ENCODE measurements around the gene WDR43.

WDR43 gene, protein sequence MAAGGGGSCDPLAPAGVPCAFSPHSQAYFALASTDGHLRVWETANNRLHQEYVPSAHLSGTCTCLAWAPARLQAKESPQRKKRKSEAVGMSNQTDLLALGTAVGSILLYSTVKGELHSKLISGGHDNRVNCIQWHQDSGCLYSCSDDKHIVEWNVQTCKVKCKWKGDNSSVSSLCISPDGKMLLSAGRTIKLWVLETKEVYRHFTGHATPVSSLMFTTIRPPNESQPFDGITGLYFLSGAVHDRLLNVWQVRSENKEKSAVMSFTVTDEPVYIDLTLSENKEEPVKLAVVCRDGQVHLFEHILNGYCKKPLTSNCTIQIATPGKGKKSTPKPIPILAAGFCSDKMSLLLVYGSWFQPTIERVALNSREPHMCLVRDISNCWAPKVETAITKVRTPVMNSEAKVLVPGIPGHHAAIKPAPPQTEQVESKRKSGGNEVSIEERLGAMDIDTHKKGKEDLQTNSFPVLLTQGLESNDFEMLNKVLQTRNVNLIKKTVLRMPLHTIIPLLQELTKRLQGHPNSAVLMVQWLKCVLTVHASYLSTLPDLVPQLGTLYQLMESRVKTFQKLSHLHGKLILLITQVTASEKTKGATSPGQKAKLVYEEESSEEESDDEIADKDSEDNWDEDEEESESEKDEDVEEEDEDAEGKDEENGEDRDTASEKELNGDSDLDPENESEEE

DNA sequence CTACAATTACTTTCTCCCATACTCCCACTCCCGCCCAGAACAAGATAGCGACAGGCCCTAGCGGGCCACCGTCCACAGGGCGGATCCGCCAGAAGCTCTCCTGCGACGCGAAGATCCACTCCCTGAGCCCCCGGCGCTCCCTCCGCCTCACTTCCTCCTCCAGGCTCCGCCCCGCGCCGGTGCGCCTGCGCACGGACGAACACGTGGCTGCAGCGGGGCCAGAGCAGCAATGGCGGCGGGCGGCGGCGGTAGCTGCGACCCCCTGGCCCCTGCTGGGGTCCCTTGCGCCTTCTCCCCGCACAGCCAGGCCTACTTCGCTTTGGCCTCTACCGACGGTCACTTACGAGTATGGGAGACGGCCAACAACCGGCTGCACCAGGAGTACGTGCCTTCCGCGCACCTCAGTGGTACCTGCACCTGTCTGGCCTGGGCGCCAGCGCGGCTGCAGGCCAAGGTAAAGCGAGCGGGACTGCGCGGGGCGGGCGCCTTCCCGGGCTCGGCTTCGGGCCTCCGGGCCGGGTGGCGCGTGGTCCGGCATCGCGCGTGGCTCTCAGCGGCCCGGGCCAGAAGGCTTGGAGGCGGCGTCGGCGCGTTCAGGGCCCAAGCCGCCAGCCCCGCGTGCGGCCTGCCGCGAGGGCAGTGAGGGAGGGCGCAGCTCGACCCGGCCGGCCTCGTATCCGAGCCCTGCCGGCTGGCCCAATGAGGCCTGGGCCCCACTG lies at the start of gene WDR43:
WDR43 (plus strand) TSS at position 198 of the 719 bp plus-strand sequence; CDS start at position 230, 32 bp downstream.
- DNase-seq (ENCODE audit: low read depth in 4 of 4, low spot score in 1 of 4) = peak; percentile 88 to 97 (median 94)

DNA sequence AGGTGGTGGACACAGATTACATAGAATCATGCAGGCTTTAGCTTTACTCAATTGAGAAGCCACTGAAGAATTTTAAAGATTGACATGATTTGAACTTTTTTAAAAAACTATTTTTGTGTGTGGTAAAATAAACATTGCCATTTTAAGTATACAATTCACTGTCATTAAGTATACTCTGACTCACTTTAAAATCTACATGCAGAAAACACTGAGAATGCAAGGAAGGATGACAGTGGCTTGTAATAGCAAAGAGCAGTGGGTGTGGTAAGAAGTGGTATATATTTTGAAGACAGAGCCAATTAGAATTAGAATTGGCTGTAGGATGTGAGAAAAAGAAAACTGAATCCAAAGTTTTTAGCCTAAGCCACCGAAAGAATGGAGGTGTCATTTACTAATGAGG lies 39.3 kb upstream of the WDR43 start:
- no peak for DNase-seq (ENCODE audit: low read depth in 4 of 4, low spot score in 1 of 4)

DNA sequence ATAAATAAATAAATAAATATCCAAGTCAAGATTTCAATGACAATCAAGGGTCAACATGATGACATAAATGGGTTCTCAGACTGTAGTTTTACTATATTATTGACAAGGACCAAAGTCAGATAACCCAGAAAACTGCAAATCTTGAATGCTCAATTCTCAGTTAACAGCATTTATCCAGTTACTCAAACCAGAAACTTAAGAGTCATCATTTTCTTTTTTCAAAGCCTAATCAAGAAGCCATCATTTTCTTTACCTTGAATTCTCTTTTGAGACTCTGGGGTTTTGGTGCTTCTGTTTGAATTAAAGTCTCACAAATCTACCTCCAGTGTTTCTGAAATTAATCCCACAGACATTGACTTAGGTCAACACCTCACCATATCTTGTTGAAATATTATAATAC lies 38.5 kb upstream of the WDR43 start:
- no peak for DNase-seq (ENCODE audit: low read depth in 4 of 4, low spot score in 1 of 4)

DNA sequence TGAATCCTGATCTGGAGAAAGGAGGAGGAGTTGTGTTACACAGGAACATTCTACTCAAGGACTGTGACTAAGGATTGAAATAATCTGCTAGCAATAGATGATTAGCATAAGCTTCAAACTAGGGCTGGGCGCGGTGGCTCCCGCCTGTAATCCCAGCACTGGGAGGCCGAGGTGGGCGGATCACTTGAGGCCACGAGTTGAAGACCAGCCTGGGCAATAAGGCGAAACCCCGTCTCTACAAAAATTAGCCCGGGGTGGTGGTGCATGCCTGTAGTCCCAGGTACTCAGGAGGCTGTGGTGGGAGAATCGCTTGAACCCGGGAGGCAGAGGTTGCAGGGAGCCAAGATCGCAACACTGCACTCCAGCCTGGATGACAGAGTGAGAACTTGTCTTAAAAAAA lies 25.9 kb upstream of the WDR43 start:
- DNase-seq (ENCODE audit: low read depth in 4 of 4, low spot score in 1 of 4) = no peak

DNA sequence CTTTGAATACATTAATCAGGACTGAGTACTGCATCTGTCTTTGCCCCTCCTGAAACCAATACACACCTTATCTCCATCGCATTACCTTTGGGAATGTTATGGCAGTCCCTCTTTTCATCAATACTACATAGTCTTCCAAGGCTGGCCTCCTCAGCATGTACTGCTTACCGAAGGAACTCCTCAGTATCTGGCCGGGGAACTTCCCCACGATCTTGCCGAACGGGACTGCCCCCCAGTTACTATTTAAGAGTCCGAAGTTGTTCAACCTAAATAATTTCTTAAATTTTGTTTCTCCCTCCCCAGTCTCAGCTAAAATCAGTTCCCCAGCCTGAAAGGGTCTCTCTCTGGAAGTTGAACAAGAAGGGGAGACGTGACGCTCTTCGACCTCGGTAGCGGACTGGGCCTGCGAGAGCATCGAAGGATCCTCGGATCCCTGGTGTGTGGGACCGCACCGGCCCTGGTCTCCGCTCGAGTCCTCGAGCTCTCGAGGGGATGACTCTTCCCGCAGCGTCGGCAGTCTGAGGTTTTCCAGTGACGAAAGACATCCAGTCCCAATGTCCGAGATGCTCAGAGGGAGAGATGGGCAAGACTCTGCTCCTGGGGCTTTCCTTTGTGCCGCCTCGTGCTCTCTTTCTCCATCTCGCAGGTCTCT lies 24.8 kb upstream of the WDR43 start:
- peak in 1 of 4 experiments; percentile 6 for DNase-seq (ENCODE audit: low read depth in 4 of 4, low spot score in 1 of 4)

DNA sequence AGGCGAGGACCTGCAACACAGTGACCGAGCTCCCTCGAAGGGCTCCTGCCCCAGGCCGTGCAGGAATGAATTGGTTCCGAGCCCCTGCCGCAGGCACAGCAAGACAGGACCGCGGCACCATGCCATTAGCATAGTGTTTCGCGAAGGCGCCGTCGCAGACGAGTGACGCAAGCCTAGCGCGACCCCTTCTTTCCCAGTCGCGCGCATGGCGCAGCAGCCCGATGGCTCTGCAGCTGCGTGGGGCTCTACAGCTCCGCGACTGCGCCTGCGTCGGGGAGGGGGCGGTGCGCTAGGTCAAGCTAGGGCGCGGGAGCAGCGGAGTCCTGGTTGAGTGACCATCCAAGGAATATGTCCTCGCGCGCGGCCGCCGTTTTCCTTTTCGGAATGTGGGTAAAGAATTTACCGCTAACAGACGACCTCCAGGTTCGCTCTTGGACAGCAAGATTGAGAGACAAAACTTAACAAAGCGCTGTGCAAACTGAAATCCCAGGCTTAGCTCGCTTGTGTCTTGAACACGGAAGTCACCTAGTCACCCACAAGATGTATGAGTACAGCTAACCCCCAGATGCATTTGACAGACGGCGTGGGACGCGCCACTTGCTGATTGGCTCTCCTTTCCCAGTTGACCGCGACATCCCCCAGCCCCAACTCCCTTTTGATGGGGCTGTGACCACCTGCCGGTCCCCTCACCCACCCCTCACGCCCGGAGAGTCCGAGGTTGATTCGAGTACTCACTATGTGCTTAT lies 24.1 kb upstream of the WDR43 start, which contains the start of gene TRMT61B:
TRMT61B (minus strand) TSS at position 164 of the 746 bp plus-strand sequence; CDS start at position 132, 32 bp downstream.
- peak; percentile 96 to 97 (median 96) for DNase-seq (ENCODE audit: low read depth in 4 of 4, low spot score in 1 of 4)

DNA sequence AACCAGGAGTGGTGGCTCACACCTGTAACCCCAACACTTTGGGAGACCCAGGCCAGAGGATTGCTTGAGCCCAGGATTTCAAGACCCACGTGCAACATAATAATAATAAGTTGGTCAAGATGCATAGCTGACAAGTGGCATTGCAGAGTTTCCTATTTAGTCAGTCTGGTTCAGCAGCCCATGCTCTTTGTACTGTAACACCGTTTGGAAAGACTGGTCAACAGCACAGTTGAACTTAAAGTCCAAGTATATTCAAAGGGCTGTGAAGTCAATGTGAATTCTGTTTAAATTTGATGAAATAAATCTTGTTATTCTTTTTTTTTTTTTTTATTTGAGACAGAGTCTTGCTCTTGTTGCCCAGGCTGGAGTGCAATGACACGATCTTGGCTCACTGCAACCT lies 22.8 kb upstream of the WDR43 start:
- no peak for DNase-seq (ENCODE audit: low read depth in 4 of 4, low spot score in 1 of 4)

DNA sequence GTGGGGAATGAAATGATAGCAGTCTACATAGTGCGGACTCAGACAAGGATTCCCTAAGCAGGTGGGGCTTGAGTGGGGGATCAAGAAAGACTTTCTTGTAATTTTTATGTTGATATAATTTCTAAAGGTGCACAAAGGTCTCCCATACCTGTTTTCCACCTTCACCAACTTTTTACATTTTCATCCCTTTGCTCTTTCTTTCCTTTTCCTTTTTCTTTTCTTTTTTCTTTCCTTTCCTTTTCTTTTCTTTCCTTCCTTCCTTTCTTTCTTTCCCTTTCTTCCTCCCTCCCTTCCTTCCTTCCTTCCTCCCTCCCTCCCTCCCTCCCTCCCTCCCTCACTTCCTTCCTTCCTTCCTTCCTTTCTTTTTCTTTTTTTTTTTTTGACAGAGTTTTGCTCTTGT lies 14.3 kb upstream of the WDR43 start:
- no peak for DNase-seq (ENCODE audit: low read depth in 4 of 4, low spot score in 1 of 4)

DNA sequence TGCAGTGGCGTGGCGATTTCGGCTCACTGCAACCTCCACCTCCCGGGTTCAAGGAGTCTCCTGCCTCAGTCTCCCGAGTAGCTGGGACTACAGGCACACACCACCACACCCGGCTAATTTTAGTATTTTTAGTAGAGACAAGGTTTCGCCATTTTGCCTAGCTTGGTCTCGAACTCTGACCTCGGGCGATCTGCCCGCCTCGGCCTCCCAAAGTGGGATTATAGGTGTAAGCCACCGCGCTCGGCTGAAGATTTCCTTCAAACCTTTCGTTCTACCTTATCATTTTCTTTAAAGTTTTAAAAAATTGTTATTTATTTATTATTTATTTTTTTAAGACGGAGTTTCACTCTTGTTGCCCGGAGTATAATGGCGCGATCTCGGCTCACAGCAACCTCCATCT lies 979 bp upstream of the WDR43 start:
- DNase-seq (ENCODE audit: low read depth in 4 of 4, low spot score in 1 of 4) = no peak

DNA sequence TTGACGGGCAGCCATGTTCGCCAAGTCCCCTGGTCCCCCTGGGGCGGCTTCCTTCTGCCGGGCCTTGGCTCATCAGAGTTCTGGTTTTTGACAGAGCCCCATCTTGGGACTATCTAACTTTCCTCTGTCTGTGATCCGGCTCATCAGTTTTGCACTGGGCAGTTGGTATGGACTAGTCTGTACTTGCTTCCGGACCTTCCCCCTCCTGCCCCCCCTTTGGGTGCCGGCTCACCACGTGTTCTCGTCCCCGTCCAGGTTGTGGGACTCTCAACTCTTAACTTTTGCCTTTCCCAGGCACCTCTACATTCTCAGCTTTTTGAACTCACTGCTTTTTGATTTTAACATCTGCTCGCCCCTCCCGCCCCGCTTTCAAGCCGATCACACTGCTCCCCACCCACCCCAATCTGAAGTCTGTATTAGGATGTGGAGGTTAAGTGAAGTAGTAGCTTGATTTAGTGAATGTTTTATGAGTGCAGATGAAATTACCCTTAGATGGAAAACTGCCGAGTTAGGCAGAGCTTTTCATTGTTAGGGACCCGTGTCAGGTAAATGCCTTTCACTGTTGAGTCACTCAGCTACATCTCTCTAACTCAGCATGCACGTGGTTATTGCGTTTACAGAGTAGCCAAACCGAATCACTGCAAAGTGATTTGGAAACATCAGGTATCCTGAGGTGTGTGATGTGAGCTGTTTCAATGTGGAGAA lies 874 bp downstream of the WDR43 start:
- peak; percentile 25 to 32 (median 29) for DNase-seq (ENCODE audit: low read depth in 4 of 4, low spot score in 1 of 4)

DNA sequence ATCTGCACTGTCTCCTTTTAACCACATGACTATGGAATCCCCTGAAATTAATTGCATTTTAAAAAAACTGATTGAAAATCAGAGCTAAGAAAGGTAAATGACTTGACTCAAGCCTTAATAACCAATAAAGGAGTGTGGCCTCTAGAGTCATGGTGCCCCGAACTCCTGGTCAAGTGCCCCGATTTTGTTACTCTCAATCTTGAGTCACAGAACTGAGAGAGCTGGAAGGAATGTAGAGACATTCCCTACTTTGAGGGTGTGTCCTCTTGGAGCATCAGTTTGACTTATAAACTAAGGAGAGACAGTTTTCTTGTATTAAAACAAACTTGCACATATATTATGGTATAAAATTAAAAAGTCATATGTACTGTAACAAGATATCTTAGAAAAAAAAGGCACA lies 2.4 kb downstream of the WDR43 start:
- DNase-seq (ENCODE audit: low read depth in 4 of 4, low spot score in 1 of 4) = no peak

DNA sequence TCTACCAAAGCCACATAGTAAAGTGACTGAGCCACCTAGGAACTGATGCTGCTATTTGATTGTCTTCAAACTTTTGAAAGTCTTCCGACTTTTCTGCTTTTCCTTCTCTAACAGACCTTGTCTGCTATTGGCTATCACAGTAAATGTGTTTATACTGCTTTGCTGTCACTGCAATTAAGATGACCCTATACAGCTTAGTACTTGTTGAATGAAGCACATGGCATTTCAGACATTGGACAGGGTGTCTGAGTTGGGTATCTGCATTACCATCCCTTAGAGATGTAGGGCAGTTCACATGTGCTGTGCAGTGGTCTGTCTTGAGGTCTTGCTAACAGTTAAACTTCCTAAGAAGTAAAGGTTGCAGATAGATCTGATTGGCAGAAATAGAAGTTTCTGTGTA lies 3.6 kb downstream of the WDR43 start:
- no peak for DNase-seq (ENCODE audit: low read depth in 4 of 4, low spot score in 1 of 4)

DNA sequence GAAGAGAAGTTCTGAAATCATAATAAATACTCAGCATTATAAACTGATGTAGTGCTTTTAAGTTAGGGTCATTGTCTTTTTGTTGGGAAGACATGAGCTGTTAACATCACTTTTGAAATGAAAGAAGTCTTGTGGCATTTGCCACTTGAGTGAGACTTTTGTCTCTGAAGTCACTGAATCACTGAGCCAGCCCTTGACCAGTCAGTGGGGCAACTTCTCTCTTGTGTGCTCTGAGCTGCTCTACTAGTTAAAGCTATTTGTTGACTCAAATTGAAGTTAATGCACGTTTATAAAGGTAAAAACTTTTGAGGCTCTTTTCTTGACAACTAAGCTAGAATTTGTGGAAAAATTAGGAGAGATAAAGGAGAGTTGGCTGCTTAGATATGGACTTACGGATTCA lies 6.7 kb downstream of the WDR43 start:
- DNase-seq (ENCODE audit: low read depth in 4 of 4, low spot score in 1 of 4) = no peak

DNA sequence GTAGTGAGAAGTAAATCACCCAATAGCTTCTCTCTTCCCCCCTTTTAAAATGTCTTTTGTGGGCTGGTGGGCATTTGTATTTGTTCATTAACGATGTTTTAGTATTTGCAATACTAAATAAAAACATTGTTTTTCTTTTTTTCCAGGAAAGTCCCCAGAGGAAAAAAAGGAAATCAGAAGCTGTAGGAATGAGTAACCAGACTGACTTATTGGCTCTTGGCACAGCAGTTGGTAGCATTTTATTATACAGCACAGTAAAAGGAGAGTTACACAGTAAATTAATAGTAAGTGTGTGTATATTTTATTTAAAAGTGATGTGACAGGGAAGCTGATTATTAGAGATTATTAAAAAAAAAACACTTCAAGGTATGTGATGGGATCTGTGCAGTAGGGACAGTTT lies 7.4 kb downstream of the WDR43 start:
- DNase-seq (ENCODE audit: low read depth in 4 of 4, low spot score in 1 of 4) = no peak

DNA sequence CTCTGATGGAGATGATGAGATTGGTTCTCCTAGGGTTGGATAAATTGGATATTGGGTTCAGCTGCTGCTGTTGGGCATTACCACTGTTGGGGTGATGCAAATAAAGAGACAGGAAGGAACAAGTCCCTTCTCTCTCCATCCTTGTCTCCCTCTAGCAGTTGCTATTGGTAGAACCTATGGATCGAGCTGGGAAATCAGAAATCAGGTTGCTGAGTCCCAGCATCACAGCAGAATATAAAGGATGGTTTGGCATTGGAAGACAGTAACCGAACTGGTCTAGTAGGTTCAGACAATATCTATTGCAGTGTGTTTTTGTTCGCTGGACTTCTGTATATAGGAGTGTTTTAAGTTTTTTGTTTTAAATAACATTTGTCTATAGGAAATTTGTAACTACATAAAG lies 8.1 kb downstream of the WDR43 start:
- DNase-seq (ENCODE audit: low read depth in 4 of 4, low spot score in 1 of 4) = no peak

DNA sequence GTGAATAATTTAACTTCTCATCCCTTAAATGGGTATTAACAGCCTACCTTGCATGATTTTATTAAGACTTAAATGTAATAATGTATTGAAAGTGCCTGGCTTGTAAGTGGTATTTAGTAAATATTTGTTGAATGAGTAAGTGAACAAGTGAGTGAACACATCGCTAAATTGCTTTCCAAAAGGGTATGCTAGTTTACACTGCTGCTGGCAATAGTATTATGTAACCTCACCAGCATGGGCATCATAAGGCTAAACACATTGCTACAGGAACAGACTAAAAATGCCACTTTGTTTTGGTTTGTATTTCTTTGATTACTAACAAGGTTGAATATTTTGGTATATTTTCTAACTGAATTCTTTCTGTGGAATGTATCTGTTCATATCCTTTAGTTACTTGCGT lies 9.8 kb downstream of the WDR43 start:
- DNase-seq (ENCODE audit: low read depth in 4 of 4, low spot score in 1 of 4) = no peak

DNA sequence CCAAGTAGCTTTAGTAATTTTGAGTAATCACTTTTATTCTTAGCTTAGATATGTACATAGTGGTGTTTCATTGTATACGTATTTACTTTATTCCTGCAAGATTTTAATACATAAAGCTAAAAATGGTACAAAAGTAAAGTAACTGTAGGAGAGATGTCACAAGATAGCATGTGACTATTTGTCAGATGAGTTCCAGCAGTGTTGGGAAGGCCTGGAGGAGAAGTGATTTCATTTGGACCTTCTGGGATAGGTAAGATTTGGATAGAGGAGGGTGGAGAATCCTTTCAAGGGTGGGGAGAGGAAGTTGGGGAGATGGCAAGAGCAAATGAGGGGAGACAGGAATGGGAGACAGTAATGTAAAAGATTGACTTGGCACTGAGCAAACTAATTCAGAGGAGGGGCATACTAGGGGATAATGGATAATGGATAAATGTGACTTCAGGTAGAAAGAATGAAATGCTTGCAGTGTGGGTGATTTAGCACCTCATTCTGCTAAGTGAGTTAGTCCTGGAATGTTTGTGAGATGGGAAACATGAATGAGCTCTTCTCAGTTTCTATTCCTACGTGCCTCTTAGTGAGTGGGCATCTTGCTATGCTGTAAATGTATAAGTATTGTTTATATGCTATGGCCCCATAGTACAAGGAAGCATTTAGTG lies 10.5 kb downstream of the WDR43 start:
- DNase-seq (ENCODE audit: low read depth in 4 of 4, low spot score in 1 of 4) = no peak

DNA sequence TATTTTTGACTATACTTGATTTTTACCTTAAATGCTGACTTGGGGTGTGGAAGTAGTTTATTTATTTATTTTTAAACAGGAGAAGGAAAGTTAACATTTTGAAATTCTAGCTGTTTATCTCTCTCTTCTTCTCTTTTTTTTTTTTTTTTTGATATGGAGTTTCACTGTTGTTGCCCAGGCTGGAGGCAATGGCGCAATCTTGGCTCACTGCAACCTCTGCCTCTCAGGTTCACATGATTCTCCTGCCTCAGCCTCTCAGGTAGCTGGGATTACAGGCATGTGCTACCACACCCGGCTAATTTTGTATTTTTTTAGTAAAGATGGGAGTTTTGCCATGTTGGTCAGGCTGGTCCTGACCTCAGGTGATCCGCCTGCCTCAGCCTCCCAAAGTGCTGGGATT lies 11.1 kb downstream of the WDR43 start:
- DNase-seq (ENCODE audit: low read depth in 4 of 4, low spot score in 1 of 4) = no peak

DNA sequence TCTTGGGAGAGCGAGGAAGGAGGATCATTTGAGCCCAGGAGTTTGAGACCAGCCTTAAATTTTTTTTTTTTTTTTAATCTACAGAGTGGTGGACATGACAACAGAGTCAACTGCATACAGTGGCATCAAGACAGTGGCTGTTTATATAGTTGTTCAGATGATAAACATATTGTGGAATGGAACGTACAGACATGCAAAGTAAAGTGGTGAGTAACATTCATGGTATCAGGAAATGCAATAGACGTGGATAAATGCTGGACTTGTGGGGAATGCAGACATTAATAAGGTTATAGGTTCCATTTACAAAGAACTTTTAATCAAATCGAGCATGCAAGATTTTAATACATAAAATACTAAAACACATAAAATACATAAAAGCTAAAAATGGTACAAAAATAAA lies 11.9 kb downstream of the WDR43 start:
- DNase-seq (ENCODE audit: low read depth in 4 of 4, low spot score in 1 of 4) = no peak

DNA sequence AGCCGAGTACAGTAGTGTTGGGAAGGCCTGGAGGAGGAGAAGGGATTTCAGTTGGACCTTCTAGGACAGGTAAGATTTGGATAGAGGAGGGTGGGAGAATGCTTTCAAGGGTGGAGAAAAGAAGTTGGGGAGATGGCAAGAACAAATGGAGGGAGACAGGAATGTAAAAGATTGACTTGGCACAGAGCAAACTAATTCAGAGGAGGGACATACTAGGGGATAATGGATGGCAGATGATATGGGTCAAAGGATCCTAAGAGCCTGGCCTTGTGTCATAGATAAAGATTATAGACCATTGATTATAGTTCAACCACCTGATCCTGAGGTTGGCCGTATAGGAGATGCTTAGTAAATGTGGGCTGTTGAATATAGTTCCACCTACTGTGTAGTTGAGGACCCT lies 12.4 kb downstream of the WDR43 start:
- DNase-seq (ENCODE audit: low read depth in 4 of 4, low spot score in 1 of 4) = no peak
